ENCODE data around the gene IL16.
A peak's percentile ranks its signal among the peaks of the same experiment; 100 is the strongest.
"Not testable (repeated sequence)": the region's sequence is repeated elsewhere in the genome, so short reads cannot be mapped to it uniquely, and the experiment has no call there.

IL16 gene

DNA sequence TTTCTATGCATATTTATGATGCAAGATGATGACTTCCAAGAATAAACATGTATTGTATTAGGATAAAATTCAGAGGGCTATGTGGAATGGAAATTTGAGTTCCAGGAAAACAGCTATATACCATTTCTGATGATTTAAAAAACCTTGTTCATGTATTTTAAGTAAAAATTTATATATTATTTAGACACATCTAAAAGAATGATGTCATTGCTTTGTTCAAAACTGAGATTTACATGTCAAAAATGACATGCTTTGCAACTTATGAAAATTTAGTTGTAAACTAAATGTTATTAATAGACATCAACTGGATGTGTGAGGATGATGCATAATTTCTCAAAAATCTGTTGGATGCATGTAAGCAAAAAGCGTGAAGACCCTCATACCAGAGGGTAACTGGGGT is 125.0 kb downstream of the IL16 start:
- DNase-seq, result no peak

- DNase-seq, result no peak
These were observed 126.1 kb downstream of the IL16 start for GRCh38 chr15:81322676-81323253.

DNA sequence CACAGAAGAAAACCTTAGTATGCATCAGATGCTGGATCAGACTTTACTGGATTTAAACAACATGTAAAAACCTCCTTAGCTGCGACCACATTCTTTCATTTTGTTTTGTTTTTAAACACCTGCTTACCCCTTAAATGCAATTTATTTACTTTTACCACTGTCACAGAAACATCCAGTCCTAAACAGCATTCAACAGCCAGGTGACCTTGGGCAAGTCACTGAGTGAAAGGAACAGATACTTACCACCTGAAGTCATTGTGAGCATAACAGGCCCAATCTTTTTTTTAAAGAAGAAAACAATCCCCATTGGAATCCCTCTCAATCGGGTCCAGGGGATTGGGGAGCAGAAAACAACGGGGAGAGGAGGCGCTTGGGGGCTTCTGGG is 126.9 kb downstream of the IL16 start:
- no peak for DNase-seq

DNA sequence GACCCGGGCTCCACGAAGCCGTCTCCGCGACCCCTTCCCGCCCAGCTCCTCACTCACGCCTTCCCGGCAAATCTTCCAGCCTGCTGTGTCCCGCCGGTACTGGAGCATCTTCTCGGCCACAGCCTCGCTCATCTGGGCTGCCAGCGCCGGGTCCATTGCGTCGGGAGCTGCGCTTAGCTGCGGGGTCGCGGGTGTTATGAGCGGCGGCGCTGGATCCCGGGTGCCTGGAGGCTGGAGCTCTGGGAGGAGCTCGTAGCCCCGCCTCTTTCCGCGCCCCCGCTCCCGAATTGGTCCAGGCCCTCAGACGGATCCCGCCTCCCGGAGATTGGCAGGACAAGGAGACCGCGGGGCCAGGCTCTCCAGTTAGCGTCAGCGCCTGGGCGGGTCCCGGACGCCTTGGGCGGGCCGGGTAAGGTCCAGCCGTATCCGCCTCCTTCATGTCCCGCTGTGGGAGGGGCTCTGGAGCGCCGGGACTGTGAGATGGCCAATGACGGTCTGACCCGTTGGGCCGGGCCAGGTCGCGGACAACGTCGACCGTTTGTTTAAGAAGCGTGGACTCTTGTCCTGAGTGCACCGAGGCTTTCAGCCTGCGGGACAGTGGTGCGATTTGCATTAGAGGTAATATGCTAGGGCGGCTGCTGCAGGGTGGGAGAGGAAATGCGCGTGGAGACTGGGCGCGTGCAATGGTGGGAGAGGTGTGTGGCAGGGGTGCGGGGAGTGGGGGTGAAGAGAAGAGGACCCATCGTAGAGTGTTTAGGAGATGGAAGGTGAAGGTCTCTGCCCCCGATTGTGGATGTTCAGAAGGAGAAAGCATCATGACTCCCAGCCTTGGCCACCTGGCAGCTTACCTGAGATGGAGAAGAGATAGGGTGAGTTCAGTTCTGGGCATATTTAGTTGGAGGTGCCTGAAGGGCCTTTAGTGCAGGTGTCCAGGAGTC is 127.5 kb downstream of the IL16 start, which contains the start of gene STARD5:
STARD5 (minus strand) TSS at position 198 of the 938 bp plus-strand sequence; CDS start at position 156, 42 bp downstream.
- DNase-seq, result peak; percentile 94 to 97

DNA sequence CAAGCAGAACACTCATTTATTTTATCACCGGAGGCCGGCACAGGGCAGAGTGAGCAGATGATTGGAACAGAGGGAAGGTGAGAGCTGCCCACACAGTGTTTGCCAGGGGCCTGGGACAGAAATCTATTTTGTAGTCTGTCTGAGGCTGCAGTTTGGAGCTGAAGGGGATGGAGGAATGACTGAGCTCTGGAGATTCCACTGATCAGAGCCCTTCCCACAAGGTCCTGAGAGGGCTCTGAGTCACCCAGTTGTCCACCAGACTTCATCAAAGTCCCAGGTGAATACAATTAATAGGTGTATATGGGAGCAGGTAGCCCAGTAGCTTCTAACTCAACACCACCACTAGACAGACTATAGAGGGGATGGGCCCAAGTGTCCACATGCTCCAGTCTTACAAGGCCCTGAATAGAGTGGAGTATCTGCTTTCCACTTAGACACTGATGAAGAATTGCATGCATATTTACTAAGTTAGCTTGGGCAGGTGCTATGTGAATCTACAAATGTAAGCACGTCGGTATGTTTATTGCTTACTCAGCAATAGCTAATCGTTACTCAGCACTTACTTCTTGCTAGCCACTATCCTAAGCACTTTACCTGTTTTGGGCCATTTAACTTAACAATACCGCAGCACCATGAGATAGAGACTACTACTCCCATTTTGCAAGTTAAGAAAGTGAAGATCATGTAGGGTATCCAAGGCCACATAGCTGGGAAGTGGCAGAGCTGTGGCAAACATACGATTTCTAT is 130.0 kb downstream of the IL16 start:
- DNase-seq, result no peak

DNA sequence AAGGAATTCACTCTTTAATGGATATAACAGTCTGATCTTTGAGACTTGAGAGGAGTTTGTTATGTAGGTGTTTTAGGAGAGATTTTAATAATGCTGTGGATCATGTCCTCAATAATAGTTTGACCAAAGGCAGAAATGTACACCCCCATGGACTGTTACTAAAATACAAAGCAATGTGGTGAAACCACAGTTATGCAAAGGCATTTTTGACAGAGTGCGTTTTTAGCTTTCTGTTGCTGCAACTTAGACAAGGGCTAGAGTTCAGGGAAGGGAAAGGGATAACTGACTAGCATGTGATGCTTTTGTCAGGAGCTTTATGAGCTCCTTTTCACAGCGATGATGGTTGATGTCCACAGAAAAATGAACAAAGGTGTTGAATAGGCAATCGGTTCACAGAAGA is 130.8 kb downstream of the IL16 start:
- no peak for DNase-seq

- no peak for DNase-seq
These were observed 132.8 kb downstream of the IL16 start for GRCh38 chr15:81329446-81329845.

GRCh38 chr15:81330366-81331090 is 133.8 kb downstream of the IL16 start:
- no peak for DNase-seq

DNA sequence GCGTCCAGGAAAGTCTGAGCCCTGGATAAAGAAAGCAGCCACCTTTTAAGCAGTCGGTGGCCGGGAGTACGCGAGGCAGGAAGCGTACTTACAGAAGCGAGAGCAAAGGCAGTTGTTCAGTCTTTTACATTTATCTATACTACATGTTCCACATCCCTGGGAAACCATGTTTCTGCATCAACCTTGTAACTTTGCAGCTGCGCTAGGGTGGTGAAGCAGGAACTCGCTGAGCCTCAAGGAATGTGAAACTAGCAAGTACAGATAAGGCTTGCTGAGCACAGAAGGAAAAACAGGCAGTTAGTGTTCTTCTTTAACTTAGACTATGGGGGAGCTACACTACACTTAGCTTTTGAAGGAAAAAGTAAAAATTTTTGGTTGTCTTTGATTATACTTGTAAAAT is 134.5 kb downstream of the IL16 start:
- not testable (repeated sequence) for DNase-seq

DNA sequence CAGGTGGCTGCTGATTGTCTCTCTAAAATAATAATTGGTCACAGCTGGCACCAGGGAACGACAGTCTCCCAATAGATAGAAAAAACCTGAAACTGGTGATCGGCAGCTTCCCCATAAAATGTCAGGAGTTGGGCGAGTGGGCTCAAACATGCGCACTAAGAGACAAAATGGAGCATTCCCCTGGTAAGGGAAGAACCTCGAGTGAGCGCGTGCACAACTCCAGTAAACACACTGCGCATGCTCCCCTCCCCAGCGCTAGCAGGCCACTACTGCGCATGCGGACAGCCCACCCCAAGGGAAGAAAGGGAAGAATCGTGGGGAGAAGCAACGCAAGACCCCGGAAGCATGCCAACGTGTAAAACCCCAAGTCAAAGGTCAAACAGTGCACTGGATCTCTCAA is 134.9 kb downstream of the IL16 start:
- no peak for DNase-seq

DNA sequence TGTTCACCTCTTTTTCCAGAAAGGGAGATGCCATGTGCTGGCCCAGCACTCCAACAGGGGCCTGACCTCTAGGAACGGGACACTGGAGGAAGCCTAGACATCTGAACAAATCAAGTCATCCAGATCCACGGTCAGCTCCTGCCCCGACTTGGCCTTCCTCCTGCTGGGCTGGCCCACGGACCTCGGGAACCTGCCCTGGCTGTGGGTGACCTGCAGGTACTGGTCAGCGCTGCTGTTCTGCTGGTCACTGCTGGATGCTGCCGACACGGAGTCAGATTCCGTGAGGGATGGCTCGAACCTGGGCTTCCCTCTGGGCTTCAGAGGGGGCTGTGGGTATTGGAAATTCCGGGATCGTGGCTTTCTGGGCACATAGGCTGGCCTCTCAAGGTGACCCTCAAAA is 135.6 kb downstream of the IL16 start:
- no peak for DNase-seq

GRCh38 chr15:81333363-81333762 is 136.7 kb downstream of the IL16 start:
- no peak for DNase-seq

- no peak for DNase-seq
These were observed 138.2 kb downstream of the IL16 start for GRCh38 chr15:81334768-81335435.

- no peak for DNase-seq
These were observed 139.0 kb downstream of the IL16 start for GRCh38 chr15:81335631-81336030.

DNA sequence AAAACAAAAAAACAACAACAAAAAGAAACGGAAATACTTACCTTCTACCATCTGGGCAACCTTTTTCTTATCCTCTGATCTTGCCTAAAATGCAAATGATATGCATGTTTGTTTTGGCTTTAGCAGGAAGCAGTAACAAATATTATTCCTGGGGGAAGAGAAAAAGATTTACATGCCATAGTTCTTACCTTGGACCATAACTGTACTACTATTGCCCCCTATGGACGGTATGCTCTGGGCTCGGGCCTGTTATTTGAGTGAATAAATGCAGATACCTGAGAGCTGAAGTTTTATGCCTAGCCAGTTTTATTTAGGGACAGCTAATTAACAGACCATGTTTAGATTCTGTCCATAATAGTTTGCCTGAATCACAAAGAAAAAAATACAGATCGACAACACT is 139.9 kb downstream of the IL16 start:
- DNase-seq, result peak; percentile 27 to 37

DNA sequence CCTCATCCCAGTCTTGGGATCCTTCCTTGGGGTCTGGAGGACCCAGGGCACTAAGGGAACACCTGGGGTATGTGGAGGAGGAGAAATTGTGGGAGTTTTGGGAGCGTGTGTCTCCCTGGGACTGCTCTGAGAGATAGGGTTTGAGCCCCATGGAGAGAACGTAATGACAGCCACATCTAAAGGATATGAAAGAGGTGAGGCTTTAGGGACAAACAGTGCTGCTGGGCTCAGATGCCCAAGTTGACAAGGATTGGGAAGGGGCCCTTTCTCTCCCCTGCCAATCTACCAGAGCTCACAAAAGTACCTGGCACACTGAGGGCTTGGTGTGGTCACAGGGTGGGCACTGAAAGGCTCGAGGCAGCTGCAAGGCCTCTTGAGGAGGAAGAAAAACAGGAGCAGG is 140.6 kb downstream of the IL16 start:
- DNase-seq, result no peak

- DNase-seq, result no peak
These were observed 141.1 kb downstream of the IL16 start for GRCh38 chr15:81337713-81338157.

- DNase-seq, result no peak
These were observed 141.7 kb downstream of the IL16 start for GRCh38 chr15:81338170-81339007.

DNA sequence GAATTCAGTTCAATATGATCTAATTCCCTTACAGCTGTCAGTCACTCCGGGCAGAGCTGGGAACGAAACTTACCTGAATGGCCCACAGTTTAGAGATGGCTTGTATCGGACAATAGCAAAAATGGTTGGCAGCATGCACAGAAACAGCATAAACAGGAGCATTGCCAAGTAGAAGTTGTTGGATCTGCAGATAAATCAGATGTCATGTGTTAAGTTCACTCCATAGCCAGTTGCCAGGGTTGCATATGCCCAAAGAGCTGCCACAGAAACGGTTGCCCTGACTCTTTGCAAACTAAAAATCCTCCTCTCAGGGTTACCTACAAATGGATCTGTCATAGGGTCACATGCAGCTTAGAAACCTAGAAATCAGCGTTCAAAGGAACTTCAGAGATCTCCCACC is 142.6 kb downstream of the IL16 start:
- DNase-seq, result no peak

DNA sequence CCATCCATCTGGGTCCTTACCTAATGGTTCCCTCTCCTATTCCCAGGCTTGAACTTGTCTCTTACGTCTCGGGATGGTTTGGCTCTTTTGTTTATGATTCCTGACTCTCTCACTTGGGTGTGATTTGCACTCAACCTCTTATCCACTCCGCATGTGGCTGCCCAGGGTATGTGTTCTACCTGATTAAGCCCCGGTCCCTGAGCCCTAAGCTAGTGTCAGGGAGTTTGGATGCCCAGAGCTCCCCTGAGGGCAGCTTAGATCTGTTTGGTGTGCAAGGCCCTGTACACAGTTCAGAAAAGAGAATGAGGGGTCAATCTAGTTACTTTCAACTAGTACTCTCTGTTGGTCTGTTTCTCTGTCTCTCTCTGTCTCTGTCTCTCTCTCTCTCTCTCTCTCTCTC is 143.2 kb downstream of the IL16 start:
- no peak for DNase-seq

DNA sequence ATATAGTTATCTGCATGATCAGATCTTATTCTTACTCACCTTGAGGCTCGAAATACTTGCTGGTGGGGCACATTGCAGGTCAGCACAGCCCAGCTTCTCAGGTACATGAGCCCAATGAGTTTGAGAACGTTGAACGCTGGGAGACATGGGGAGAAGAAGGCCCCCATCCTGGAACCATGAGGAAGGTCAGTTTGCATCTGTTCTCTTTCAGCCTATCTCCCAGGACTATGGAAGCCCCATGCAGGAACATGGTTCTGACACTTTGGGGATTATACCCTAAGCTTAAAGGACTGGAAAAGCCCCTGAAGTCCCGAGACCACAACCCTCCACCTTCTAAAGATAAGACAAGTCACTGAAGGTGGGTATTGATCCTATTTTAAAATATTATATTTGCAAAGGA is 144.7 kb downstream of the IL16 start:
- no peak for DNase-seq

Measured in stimulated activated CD4-positive, alpha-beta T cell treated with anti-CD3 and anti-CD28 coated beads, Interleukin-4, amount 100 ng/mL, for 4 hours (primary cell).